OCI-LY7 (cell line): Measurements from ENCODE around the gene THPO. TPM values are rescaled to one million over a fixed set of nuclear protein-coding genes. Genes with fewer than 3 reads are reported as not detected.

Experiments
- BruUV-seq: library from RNA; stranded (reverse); fragments of 400-500 nt; replicated peaks from 2 replicates; lab custom pipeline; 2021; lab: Mats Ljungman, UMichigan
- CTCF ChIA-PET: fragments of 300-600 bp; sonication (Branson Sonifier 250); formaldehyde crosslinking; loops from one replicate; lab custom pipeline; 2022; ENCODE audit warnings: antibody characterized with exemption; ENCODE audit not compliant: unreplicated experiment; lab: Charles Lee
- POLR2A ChIA-PET: fragments of 300-600 bp; sonication (Branson Sonifier 250); formaldehyde crosslinking; loops from one replicate; lab custom pipeline; 2022; ENCODE audit warnings: antibody characterized with exemption; lab: Charles Lee
- DNase-seq: peaks from one replicate; pipeline ENCODE4 v3.0.0-alpha.2; 2015; ENCODE audit warnings: low spot score
- H2AFZ ChIP-seq: fragments of 200-600 bp; sonication (generic), shearing (Covaris generic); 2 replicates; pipeline ENCODE4 v1.6.1; 2014; ENCODE audit warnings: mild to moderate bottlenecking, antibody characterized with exemption, low read length, moderate library complexity
- H3K27ac ChIP-seq: fragments of 200-600 bp; sonication (generic); 2 replicates; pipeline ENCODE4 v1.5.1; 2014; ENCODE audit warnings: mixed run types, low read depth, mild to moderate bottlenecking, moderate library complexity, low read length, inconsistent platforms; ENCODE audit not compliant: poor library complexity, severe bottlenecking
- H3K36me3 ChIP-seq: fragments of 200-600 bp; sonication (generic); 2 replicates; pipeline ENCODE4 v1.6.1; 2014; ENCODE audit warnings: mild to moderate bottlenecking, antibody characterized with exemption, low read length, moderate library complexity, mixed read lengths; ENCODE audit not compliant: insufficient read depth
- H3K4me1 ChIP-seq: fragments of 200-600 bp; sonication (generic); 2 replicates; pipeline ENCODE4 v1.5.1; 2014; ENCODE audit warnings: mild to moderate bottlenecking, low read length; ENCODE audit not compliant: insufficient read depth, poor library complexity, severe bottlenecking
- H3K4me2 ChIP-seq: fragments of 200-600 bp; sonication (generic); 2 replicates; pipeline ENCODE4 v1.6.1; 2014; ENCODE audit warnings: mild to moderate bottlenecking, low read length
- H3K4me3 ChIP-seq: fragments of 200-600 bp; sonication (generic); 2 replicates; pipeline ENCODE4 v1.5.1; 2014; ENCODE audit warnings: mild to moderate bottlenecking, low read depth, low read length; ENCODE audit not compliant: poor library complexity, severe bottlenecking
- H3K79me2 ChIP-seq: fragments of 200-600 bp; sonication (generic); 2 replicates; pipeline ENCODE4 v1.6.1; 2016; ENCODE audit warnings: low read depth, mild to moderate bottlenecking, low read length, moderate library complexity, mixed read lengths; ENCODE audit not compliant: insufficient read depth
- H3K9me2 ChIP-seq: fragments of 200-600 bp; sonication (generic); 2 replicates; pipeline ENCODE4 v1.6.1; 2016; ENCODE audit warnings: mild to moderate bottlenecking, low read length, mixed read lengths; ENCODE audit not compliant: insufficient read depth
- H3K9me3 ChIP-seq: fragments of 200-600 bp; sonication (generic); 2 replicates; pipeline ENCODE4 v1.6.1; 2014; ENCODE audit warnings: mild to moderate bottlenecking, mixed run types, low read length, mixed read lengths
- H4K20me1 ChIP-seq: fragments of 200-600 bp; sonication (generic); 2 replicates; pipeline ENCODE4 v1.6.1; 2014; ENCODE audit warnings: mild to moderate bottlenecking, antibody characterized with exemption, low read length, moderate library complexity, mixed read lengths; ENCODE audit not compliant: insufficient read depth
- EZH2phosphoT487 ChIP-seq: fragments of 200-600 bp; sonication (generic); IDR thresholded peaks from 2 replicates; pipeline ENCODE4 v1.6.1; 2018; ENCODE audit warnings: low read depth, borderline replicate concordance, mild to moderate bottlenecking, mixed run types, antibody characterized with exemption, low read length, moderate library complexity, mixed read lengths
- intact Hi-C: fragments of 100-400 bp; cut with micrococcal nuclease; formaldehyde crosslinking; loops from one replicate; pipeline ENCODE4 v1.10.0; 2022; ENCODE audit not compliant: unreplicated experiment
- total RNA-seq, 2 experiments: library from RNA; depleted of rRNA in 1 of 2; stranded (reverse); fragments of >200 nt in 1 of 2; shearing (Covaris generic) in 1 of 2; gene quantifications; 2 replicates each; pipeline ENCODE4 v1.2.3, GENCODE V29; 2014 to 2022
- TF ChIP-seq, protein P1 (sequence below): fragments of 200-600 bp; sonication (generic); conservative IDR thresholded peaks from 2 replicates; pipeline ENCODE4 v1.5.1; 2014; ENCODE audit warnings: mild to moderate bottlenecking, antibody characterized with exemption, low read length, moderate library complexity, mixed read lengths

The THPO gene
- total RNA-seq, 2 experiments from 2014 or later = not detected

DNA sequence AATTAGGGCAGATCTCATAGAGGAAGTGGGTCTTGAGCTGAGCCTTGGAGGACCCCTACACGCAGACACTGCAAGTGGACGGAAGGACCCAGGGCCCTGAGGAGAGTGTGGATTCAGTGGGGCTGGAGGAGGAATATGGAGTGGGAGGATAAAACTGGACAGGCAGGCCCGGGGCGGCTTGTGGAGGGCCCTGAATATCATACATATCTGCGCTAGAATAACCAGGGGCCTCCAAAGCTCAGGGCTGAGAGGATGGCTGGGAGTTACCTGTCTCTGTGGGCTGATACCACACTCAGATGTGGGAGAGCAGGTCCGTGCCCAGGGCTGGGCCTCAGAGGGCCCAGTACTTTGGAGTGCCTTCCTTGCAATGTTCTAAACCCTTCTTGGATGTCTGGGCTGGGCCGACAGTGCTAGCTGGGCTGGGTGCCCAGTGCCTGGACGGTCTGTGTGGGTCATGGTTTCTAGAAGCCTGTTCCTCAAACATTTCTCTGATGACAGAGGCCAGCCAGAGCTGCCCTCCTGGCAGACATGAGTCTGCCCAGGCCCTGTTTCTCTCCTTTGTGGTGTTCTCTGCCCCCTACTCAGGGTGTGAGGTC lies 31.4 kb upstream of the THPO start:
- Histone ChIP-seq H3K9me3 (no peaks in the 10 kb centered on the region), H3K4me2 (no peak overlapping the region), H3K9me2 (no peaks in the 10 kb centered on the region), H3K79me2 (no peaks in the 10 kb centered on the region), H2AFZ (no peak overlapping the region), H3K4me1 (no peaks in the 10 kb centered on the region), H3K4me3 (no peak overlapping the region), H3K27ac (no peak overlapping the region), H3K36me3 (no peaks in the 10 kb centered on the region), H4K20me1 (no peaks in the 10 kb centered on the region)
- POLR2A ChIA-PET = no interaction called here
- no TSS peak for BruUV-seq
- CTCF ChIA-PET = no interaction called here
- DNase-seq = no peak
- intact Hi-C loops = no loop called here
- TF ChIP-seq, protein P1, sequence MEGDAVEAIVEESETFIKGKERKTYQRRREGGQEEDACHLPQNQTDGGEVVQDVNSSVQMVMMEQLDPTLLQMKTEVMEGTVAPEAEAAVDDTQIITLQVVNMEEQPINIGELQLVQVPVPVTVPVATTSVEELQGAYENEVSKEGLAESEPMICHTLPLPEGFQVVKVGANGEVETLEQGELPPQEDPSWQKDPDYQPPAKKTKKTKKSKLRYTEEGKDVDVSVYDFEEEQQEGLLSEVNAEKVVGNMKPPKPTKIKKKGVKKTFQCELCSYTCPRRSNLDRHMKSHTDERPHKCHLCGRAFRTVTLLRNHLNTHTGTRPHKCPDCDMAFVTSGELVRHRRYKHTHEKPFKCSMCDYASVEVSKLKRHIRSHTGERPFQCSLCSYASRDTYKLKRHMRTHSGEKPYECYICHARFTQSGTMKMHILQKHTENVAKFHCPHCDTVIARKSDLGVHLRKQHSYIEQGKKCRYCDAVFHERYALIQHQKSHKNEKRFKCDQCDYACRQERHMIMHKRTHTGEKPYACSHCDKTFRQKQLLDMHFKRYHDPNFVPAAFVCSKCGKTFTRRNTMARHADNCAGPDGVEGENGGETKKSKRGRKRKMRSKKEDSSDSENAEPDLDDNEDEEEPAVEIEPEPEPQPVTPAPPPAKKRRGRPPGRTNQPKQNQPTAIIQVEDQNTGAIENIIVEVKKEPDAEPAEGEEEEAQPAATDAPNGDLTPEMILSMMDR = no peak
- TF ChIP-seq EZH2phosphoT487 = no peak

DNA sequence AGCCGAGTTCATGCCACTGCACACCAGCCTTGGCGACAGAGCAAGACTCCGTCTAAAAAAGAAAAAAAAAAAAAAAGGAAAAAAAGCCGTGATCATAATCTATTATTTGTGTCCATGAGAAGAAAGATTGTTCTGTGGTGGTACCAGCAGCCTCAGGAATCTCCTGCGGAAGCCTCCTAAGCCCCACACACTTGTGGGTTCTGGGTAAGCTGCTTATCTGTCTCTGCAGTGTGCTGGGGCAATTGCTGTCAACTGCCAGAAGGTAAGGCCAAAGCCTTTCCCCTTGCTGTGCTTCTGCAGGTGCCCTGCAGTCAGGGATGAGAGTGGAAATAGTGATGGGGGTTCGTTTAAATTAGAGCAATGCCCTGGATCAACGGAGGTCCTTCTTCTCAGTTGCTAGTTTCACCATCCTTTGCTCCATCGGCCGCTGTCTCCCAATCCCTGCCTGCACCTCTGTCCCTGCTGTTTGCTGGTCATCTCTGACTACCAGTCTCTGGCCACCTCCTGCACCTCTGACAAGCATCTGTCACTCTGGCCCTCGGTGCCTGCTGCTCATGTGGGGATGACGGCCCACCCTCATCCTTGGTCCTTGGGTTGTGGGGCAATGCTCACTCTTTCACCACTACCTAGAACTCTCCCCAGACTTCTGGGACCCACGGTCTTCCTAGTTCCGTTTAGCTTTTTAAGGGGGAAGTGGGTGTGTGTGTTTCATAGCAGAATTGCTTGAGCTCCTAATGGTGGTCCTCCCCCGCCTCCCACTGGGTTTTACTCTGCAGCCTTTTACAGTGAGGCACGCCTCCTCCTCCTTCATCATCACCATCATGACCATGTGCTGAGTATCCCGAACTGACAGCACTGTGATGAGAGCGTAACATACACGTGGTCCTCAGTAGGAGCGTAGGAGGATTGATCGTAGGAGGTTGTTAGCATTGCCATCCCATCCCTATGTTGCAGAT lies 27.3 kb upstream of the THPO start:
- H3K4me2 ChIP-seq = no peak overlapping the region
- intact Hi-C loops = no loop called here
- H2AFZ ChIP-seq = no peak overlapping the region
- BruUV-seq = no TSS peak
- no peaks in the 10 kb centered on the region for H3K36me3 ChIP-seq
- no peaks in the 10 kb centered on the region for H3K9me2 ChIP-seq
- no peak for DNase-seq
- TF ChIP-seq EZH2phosphoT487 = no peak
- TF ChIP-seq, protein P1 = no peak
- no peaks in the 10 kb centered on the region for H3K79me2 ChIP-seq
- ChIA-PET POLR2A (no interaction called here), CTCF (no interaction called here)
- H3K4me1 ChIP-seq = no peaks in the 10 kb centered on the region
- no peak overlapping the region for H3K27ac ChIP-seq
- H4K20me1 ChIP-seq = no peaks in the 10 kb centered on the region
- H3K4me3 ChIP-seq = no peak overlapping the region
- no peaks in the 10 kb centered on the region for H3K9me3 ChIP-seq

DNA sequence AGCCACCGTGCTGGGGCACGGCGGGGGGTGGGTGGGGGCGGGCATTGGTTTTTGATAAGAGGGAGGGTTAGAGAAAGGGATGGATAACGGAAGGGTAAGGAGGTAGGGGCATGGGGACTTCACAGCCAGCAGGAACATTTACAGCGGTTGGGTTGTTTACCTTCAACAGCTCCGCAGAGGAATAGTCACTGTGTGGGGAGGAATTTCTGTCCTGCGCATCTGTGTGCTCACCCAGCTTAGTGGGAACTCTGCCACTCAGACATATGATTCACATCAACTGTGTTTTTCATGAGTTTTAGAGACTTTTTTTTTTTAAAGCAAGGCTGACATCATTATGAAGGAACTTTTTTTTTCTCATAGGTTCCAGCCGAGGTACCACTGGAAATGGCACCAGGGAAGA lies 21.4 kb upstream of the THPO start:
- ChIA-PET POLR2A (interaction anchor here (0.7 kb wide), 1 partner anchor 131 kb away, joined by 3 read pairs; no protein-coding TSS in a partner anchor), CTCF (no interaction called here)
- intact Hi-C loops = loop anchor here (10.0 kb wide), 1 partner anchor 375 kb away; no protein-coding TSS in a partner anchor

More for the DNA sequence above, 21.4 kb upstream of the THPO start:
- no peaks in the 10 kb centered on the region for H4K20me1 ChIP-seq
- H3K36me3 ChIP-seq = no peaks in the 10 kb centered on the region
- DNase-seq = no peak
- no peak overlapping the region for H3K4me2 ChIP-seq
- BruUV-seq = no TSS peak
- no peak for TF ChIP-seq EZH2phosphoT487
- TF ChIP-seq, protein P1 = no peak
- H3K9me3 ChIP-seq = no peaks in the 10 kb centered on the region
- no peaks in the 10 kb centered on the region for H3K4me1 ChIP-seq
- H3K9me2 ChIP-seq = no peaks in the 10 kb centered on the region
- no peak overlapping the region for H3K4me3 ChIP-seq
- H3K27ac ChIP-seq = no peak overlapping the region
- H3K79me2 ChIP-seq = no peaks in the 10 kb centered on the region
- no peak overlapping the region for H2AFZ ChIP-seq
